ENCODE measurements around the gene MGME1.

DNA sequence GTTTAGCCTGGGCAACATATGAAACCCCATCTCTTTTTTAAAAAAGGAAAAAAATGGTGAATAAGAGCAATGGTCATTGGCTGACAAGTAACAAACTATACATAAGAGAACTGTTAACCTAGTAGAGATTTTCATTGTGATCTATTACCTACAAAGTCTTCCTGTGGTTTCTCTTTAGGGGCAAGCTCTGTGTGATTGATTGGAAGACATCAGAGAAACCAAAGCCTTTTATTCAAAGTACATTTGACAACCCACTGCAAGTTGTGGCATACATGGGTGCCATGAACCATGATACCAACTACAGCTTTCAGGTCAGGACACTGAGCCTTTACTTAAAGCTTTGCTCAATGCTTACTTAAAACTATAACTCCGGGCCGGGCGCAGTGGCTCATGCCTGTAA, 19.2 kb downstream of the MGME1 start:
- no peak for TF ChIP-seq YY1 (IDR thresholded peaks at IDR 0.05; ENCODE audit: insufficient read depth, insufficient read length)
- no peak for TF ChIP-seq SUZ12 (IDR thresholded peaks at IDR 0.05; ENCODE audit: extremely low read depth, insufficient read depth, insufficient read length)

All from NT2/D1 (cell line).